Activated CD4-positive, CD25-positive, alpha-beta regulatory T cell treated with anti-CD3 and anti-CD28 coated beads, Interleukin-2, amount 50 U/mL, for 24 hours (primary cell): Measurements from ENCODE around the gene P4HA2.

Experiments used
- ATAC-seq, 2 donors: fragments of 150-1000 bp; cut with Tn5 transposase; one replicate each; pipeline ENCODE4 v1.10.0; 2021; ENCODE audit warnings: mild to moderate bottlenecking in 1 of 2, moderate library complexity in 1 of 2

The P4HA2 gene

DNA sequence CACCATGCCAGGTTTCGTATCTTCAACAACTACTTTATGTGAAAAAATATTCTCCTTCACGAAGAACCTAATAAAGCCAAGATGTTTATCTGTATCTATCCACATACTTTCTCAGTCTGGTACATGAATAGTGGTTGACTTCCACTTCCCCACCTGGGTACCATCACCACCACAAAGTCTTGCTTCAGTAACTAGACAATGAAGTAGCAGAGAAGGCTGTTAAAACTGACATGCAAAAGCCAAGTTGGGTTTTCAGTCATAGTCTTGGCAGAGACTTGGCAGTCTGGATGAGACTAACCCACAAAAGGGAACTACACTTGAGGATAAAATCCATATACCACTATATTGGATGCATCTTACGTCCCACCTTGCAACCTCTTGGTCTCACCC is 5.0 kb downstream of the P4HA2 start:
- no peak for ATAC-seq

GRCh38 chr5:132221781-132222648 is 5.6 kb downstream of the P4HA2 start:
- ATAC-seq = no peak

- ATAC-seq = no peak
Observed at GRCh38 chr5:132220491-132220890, 7.2 kb downstream of the P4HA2 start.

DNA sequence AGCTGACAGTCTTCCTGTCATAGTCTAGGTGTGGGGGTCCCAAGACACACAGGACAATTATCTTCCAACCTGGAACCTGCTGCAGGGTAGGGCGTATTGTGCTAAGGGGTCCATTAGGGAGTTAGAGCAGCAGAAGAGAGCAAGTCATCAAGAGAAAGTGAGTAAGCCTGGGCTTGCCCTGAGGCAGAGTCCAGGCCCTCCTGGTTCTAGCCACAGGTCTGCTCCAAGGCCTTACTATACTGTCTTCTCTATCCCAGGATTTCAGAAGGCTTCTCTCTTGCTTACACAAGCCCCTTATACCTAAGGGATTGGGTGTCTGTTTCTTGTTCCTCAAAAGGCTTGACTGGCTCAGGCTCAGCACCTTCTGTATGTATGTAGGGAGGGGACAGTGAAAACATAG is 7.7 kb downstream of the P4HA2 start:
- ATAC-seq = no peak

DNA sequence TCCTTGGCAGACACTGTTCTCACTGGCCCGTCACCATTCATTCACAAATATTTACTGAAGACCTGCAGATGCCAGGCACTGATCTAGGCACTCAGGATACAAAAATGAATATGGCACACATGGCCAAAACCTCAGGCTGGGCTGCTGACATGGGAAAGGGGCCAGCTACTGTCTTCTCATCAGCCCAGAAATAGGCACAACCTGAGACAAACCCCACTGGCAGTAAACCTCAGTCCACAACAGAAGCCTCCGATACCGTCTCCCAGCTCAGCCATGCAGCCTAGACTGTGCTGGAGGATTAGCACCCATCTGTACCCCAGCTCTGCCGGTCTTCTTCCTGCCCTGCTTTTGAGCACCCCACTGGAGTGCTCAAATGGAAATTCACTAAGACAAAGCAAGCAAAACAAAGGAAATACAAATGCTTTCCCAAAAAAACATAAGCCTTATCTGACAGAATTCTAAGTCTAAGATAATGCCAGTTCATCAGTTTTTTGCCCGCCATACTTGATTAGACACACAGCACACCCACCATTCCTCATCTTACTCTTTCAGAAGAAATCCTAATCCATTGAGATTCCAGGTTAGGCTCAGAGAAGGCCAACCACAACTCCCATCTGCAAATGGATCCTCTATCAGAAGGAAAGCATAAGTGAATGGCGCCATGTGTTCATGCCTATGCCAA is 8.2 kb downstream of the P4HA2 start:
- no peak for ATAC-seq

DNA sequence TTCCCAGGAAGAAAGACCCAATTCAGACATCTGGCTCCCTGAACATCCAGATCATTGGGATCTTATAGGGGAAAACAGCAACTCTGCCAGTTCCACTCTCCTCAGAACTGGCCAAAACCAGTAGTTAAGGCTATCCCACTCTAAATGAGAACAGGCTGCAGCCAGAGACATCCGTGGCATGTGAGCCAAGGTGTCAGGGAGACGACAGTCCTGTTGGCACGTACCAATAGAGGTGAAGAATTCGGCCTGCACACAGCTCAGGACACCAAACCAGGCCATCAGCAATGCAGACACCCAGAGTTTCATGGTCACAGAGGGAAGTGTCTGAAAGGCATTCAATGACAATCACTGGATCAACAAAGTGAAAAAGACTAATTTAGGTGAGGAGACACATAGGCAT is 9.3 kb downstream of the P4HA2 start:
- no peak for ATAC-seq

GRCh38 chr5:132215329-132215728 is 12.3 kb downstream of the P4HA2 start:
- no peak for ATAC-seq

- no peak for ATAC-seq
Observed at GRCh38 chr5:132214491-132214890, 13.2 kb downstream of the P4HA2 start.

DNA sequence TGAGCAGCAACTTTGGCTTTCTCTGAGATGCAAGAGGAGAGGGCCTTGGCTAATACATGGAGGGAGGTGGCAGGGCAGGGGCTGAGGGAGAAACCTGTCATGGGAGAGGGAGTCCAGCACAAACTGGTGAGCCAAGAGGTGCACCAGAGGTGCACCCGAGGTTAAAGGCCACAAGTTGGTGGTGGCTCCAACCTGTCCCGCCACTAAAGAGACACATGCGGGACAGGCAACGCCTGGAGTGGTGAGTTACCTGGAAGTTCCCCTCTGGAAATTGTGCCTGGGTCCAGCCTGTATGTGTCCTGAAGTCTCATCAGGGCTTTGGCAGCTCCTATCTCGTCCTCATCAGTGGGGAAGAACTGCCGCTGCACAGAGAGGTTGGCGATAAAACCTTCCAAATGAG is 14.0 kb downstream of the P4HA2 start:
- ATAC-seq = no peak

DNA sequence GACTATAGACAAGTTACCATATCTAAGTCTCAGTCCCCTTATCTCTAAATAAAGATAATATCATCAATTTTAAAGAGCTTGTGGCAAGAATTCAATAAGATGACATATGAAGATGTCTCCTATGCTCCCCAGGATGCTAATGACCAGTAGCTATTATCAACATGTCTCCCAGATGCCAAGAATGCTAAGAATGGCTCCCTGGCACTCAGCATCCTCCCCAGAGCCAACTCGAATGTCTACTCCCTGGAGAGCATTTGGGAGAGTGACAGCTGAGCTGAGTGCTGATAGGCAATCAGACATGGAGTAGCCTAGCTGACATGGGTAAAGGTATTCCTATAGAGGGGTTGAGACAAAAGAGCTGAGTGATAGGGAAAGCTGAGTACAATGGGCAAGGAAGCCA is 15.9 kb downstream of the P4HA2 start:
- no peak for ATAC-seq

DNA sequence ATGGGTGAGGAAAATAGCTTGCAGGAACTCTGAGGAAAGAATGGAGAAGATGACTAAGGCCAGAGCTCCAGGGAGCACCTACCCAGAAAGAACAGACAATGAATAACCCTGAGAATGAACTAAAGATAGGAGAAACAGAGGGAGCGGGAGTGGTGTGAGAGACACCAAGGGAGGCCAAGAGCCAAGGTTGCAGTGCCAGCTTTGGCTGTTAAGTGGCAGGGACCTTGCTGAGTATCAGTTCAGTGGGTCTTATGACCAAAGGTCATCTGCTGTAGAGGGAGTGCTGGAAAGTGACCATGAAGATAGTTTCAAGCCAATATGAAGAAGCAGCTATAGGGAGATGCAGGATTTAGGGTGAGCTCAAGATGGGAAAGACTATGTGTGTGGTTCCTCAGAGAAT is 16.7 kb downstream of the P4HA2 start:
- ATAC-seq = no peak

- no peak for ATAC-seq
Observed at GRCh38 chr5:132209901-132210545, 17.6 kb downstream of the P4HA2 start.

DNA sequence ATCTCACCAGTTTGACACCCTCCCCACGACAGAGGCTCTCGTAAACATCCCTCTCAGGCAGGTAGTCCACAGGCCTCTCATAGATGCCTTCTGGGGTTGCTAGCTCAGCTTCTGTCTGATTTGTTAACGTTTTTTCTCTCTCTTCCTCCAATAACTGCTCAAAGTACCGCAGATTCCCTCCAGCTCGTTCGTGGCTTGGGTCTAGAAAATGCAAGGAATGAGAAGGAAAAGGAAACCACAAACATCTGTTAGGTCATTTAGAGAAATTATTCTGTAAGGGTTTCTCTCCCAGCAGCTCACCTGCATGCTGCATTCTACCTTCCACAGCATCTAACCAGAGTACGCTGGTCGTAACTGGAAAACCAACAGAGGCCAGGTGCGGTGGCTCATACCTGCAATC is 18.5 kb downstream of the P4HA2 start:
- ATAC-seq = no peak

DNA sequence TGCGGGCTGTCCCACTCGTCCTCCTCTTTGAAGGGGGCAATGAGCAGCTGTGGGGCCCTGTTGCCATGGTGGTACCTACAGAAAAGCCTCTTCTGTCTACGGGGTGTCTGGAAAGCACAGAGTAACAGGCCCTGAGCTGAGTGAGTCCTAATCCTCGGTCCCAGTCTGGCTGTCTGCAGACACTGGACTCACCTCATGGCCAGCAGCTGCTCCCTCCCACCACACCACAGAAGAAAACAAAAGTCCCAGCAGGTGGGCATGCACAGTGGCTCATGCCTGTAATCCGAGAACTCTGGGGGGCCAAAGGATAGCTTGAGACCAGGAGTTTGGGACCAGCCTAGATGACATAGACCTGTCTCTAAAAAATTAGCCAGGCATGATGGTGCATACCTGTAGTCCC is 19.9 kb downstream of the P4HA2 start:
- no peak for ATAC-seq

DNA sequence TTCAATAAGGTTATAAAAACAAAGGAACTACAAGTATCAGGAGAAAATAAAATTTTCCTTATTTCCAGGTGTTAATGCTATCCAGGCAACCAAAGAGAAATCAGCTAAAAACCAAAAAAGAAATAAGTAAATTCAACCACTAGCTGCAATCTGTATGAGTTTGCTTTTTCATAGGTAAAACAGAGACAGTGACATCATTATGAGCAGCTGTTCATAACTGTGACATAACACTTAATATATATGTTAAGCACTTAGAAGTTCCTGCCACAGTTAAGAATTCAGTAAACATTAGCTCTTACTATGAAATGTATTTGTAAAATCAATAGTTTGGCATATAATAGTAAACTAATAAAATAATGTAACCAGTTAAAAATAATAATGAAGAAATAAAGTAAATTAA is 20.9 kb downstream of the P4HA2 start:
- no peak for ATAC-seq

- ATAC-seq = no peak
Observed at GRCh38 chr5:132205385-132206125, 22.1 kb downstream of the P4HA2 start.

DNA sequence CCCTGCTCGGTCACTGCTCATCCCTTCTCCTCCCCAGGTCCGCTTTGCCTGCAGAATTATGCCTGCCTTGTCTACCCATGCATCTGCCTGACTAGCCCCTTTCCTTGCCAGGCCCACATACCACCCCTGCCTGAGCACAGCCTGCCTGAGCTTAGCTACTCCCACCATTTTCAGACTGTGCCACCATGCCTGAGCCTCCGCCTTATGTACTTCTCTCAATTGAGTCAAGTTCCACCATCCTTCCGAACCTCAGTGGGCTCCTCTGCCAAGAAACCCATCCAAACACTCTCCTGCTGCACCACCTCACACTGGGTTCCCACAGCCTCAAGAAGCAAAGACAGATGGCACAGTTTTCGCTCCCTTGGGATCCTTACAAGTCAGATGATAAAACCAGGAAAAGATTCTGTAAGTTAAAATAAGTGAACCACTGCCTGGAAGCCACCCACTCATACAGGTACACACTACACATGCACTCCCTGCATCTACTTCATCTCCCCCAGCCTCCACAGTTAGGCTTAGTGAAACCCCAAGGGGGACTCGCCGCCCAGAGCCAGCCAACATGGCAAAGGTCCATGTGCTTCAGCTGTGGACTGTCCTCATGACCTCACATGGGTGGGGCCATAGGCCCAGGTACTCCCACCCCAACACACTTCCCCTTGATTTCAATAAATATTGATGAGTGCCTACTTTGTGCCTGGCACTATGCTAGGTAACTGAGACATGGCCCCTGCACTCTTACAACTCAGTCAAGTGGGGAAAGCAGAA is 23.1 kb downstream of the P4HA2 start:
- ATAC-seq = no peak

- ATAC-seq = no peak
Observed at GRCh38 chr5:132203916-132204315, 23.7 kb downstream of the P4HA2 start.

GRCh38 chr5:132203464-132203818 is 24.2 kb downstream of the P4HA2 start:
- ATAC-seq = no peak

- no peak for ATAC-seq
Observed at GRCh38 chr5:132202711-132203463, 24.8 kb downstream of the P4HA2 start.

- no peak for ATAC-seq
Observed at GRCh38 chr5:132199116-132199680, 28.5 kb downstream of the P4HA2 start.
